HFF-Myc (cell line): ENCODE results near the gene PNPLA1.

Experiments used
- DNase-seq: peaks from one replicate; pipeline ENCODE4 v3.0.0-alpha.2; 2011; ENCODE audit warnings: low read depth; ENCODE audit errors: extremely low read depth
- H3K4me3 ChIP-seq: replicated peaks from 2 replicates; pipeline ENCODE4 v1.5.1; 2011; ENCODE audit warnings: low read depth, mild to moderate bottlenecking, control low read depth, low read length
- TF ChIP-seq, protein P1 (sequence below): IDR thresholded peaks from 2 replicates; pipeline ENCODE4 v1.5.1; 2012; ENCODE audit warnings: mild to moderate bottlenecking, low read depth, low read length, control low read depth; ENCODE audit errors: missing control alignments

PNPLA1 gene

DNA sequence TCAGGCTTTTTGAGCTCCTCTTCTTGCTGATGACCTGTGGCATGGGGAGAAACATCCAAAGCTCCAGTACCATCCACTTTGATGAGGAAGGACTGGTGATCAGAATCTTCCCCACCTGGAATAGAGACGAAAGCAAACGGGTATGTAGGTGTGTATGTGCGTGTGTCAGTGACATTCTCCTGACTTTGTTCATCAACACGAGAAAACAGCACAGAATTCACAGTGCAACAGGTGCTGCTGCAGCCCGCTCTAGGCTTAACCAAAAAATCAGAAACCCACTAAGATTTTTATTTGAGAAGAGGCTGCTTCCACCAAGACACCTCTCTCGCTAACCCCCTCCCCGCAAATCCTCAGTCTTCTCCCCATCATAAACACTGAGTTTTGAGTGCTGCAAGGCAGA, 58.7 kb downstream of the PNPLA1 start:
- TF ChIP-seq, protein P1, sequence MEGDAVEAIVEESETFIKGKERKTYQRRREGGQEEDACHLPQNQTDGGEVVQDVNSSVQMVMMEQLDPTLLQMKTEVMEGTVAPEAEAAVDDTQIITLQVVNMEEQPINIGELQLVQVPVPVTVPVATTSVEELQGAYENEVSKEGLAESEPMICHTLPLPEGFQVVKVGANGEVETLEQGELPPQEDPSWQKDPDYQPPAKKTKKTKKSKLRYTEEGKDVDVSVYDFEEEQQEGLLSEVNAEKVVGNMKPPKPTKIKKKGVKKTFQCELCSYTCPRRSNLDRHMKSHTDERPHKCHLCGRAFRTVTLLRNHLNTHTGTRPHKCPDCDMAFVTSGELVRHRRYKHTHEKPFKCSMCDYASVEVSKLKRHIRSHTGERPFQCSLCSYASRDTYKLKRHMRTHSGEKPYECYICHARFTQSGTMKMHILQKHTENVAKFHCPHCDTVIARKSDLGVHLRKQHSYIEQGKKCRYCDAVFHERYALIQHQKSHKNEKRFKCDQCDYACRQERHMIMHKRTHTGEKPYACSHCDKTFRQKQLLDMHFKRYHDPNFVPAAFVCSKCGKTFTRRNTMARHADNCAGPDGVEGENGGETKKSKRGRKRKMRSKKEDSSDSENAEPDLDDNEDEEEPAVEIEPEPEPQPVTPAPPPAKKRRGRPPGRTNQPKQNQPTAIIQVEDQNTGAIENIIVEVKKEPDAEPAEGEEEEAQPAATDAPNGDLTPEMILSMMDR: no peak
- H3K4me3 ChIP-seq: no peak overlapping the region
- no peak for DNase-seq

DNA sequence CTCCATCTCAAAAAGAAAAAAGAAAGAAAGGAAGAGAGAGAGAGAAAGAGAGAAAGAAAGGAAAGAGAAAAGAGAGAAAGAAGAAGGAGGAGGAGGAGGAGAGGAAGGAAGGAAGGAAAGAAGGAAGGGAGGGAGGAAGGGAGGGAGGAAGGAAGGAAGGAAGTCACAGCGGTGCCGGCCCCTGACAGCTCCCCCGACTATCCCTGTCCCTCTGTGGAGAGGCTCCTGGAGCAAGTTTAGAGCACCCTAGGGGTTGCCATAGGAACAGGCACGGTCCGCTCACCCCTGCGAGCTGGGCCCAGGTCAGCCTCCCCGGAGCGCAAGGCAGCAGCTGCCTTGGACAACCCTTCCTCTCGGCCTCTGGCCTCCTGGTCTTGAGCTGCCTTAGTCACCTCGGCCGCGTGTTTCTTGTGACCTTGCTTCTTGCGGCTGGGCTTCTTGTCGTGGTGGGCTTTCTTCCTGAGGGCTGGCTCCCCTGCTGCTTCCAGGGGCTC, 60.0 kb downstream of the PNPLA1 start:
- DNase-seq: no peak

DNA sequence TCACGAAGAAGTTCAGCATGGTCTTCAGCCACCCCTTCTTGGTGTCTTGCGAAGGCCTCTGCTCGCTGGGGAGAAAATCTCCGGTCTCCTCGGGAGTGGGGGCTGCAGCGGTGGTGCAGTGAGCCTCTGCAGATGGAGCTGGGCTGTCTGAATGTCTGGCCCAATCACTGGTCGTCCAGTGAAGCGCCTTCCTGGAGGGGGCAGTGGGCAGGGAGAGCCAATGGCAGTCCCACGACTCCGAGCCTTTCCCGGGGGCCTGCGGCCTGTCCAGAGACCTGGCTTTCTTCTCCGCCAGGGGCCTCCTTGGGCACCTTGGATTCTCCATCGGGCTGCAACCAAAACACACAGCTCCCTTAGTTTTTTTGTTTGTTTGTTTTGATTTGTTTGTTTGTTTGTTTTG, 60.5 kb downstream of the PNPLA1 start:
- TF ChIP-seq, protein P1: no peak
- DNase-seq: no peak
- H3K4me3 ChIP-seq: no peak overlapping the region

More for the DNA sequence above, 60.0 kb downstream of the PNPLA1 start:
- TF ChIP-seq, protein P1: no peak
- no peak overlapping the region for H3K4me3 ChIP-seq

DNA sequence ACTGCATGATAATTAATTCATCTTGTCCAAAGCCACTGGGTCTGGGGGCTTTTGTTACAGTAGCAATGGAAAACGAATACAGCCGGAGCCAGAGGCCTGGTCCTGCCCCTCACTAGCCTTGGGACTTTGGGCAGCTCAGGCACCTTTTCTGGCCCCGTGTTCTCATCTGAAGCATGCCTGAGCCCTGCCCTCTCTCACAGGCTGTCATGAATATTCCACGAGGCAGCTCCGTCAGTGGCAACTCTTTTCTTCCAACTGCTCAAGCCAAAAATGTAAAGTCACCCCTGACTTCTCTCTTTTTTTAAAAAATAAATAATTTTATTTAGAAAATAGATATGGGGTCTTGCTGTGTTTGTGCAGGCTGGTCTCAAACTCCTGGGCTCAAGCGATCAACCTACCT, 61.5 kb downstream of the PNPLA1 start:
- DNase-seq: no peak
- TF ChIP-seq, protein P1: no peak

DNA sequence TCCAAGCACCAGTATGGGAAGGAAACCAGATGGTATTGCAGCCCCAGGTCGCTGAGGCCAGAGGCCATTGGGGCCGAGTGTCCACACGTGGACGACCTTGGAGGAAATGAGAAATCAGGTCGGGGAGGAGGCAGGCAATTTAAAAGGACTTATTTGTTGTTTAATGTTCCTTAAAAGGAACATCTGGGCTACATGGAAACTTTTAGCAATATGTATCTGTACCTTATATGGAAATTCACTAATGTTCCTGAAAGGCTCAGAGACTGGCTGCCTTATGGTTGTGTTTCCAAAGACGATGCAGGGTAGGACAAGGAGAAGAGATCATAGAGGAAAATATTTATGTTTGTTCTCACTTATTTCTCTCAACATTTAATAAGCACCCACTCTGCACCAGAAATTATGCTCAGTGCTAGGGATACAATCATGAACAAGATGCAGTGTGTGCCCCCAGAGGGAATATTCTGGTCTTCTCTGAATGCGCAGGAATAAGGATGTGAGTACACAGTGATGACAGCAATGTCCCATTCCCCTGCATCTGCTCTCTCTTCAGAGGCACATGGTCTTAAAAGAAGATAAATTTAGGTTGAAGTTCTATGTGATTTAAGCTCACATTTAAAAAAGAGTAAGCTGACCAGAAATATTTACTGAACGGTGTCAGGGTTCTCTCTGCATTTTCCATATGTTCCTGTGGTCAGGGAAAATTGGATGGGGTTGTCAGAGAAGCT, 63.5 kb downstream of the PNPLA1 start:
- H3K4me3 ChIP-seq: no peak overlapping the region
- DNase-seq: no peak
- TF ChIP-seq, protein P1: no peak

More for the DNA sequence above, 61.5 kb downstream of the PNPLA1 start:
- H3K4me3 ChIP-seq: no peak overlapping the region

DNA sequence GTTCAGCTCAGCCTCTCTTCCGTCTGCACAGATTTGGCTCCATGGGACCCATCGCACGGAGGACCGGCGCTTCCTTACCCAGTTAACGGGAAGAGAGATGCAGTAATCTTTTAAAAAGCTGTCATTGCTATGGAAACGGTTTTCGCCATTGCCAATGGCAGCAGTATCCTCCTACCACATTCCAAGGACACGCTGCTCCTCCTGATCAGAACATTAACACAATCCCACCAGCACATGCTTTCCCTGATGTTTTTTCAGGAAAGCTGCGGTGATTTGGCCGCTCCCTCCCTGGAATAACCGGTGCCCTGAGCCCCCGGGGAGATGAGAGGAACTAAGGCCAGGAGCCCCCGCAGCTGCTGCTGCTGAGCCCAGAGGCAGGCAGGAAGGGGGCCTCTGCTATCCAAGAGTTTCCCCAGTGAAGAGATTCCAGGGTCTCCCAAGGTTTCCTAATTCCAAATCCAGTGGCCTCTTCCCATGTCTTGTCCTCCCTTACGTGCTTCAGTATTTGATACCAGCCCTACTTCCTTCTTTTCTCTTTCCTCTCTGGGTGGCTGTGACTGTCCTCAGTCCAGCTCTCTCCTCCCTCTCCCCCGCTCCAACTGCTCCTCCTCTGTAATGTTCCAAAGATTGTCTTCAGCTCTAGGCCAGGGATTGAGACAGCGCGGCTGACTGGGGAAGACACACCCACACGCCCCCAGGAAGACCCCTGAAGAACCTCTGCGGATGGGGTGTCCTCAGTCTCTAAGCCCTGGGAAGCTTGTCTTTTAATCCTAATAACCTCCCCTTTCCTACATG, 64.3 kb downstream of the PNPLA1 start:
- TF ChIP-seq, protein P1: no peak
- H3K4me3 ChIP-seq: no peak overlapping the region
- DNase-seq: no peak
